Panc1 (cell line): Measurements from ENCODE around the gene NXPE3.

Source experiments
- POLR2AphosphoS5 ChIP-seq: IDR thresholded peaks from 2 replicates; pipeline ENCODE4 v1.6.1; 2012; ENCODE audit warnings: mild to moderate bottlenecking, low read depth, low read length, moderate library complexity
- TCF7L2 ChIP-seq: IDR thresholded peaks from 2 replicates; pipeline ENCODE4 v1.6.1; 2011; ENCODE audit warnings: mild to moderate bottlenecking, low read depth, low read length, inconsistent platforms
- TF ChIP-seq, protein P1 (sequence below): fragments of 450-650 bp; IDR thresholded peaks from 2 replicates; pipeline ENCODE4 v1.5.1; 2017; ENCODE audit warnings: mild to moderate bottlenecking
- TF ChIP-seq, protein P2 (sequence below), 2 experiments: IDR thresholded peaks; 2 replicates each; pipeline ENCODE4 v1.6.1; 2011 to 2012; ENCODE audit warnings: low read depth in 2 of 2, control low read depth in 1 of 2, low read length in 1 of 2, mild to moderate bottlenecking in 1 of 2, moderate library complexity in 1 of 2; ENCODE audit not compliant: insufficient read depth in 1 of 2

DNA sequence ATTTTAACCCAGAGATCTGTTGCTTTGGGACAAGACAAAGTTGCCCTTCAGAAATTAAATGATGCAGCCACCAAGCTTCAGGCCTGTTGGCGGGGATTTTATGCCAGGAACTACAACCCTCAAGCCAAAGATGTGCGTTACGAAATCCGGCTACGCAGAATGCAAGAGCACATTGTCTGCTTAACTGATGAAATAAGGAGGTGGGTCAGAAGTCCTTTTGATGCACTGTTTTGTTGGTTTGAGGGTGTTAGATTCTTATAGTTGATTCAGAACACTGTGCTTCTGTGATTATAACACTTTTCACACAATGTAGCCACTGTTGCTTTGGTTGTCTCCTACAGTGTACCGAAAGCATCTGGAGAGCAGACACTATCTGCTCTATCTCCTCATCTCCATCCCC is 20.8 kb upstream of the NXPE3 start:
- TF ChIP-seq, protein P1, sequence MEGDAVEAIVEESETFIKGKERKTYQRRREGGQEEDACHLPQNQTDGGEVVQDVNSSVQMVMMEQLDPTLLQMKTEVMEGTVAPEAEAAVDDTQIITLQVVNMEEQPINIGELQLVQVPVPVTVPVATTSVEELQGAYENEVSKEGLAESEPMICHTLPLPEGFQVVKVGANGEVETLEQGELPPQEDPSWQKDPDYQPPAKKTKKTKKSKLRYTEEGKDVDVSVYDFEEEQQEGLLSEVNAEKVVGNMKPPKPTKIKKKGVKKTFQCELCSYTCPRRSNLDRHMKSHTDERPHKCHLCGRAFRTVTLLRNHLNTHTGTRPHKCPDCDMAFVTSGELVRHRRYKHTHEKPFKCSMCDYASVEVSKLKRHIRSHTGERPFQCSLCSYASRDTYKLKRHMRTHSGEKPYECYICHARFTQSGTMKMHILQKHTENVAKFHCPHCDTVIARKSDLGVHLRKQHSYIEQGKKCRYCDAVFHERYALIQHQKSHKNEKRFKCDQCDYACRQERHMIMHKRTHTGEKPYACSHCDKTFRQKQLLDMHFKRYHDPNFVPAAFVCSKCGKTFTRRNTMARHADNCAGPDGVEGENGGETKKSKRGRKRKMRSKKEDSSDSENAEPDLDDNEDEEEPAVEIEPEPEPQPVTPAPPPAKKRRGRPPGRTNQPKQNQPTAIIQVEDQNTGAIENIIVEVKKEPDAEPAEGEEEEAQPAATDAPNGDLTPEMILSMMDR: no peak
- TF ChIP-seq POLR2AphosphoS5 (no peak), TCF7L2 (no peak)
- TF ChIP-seq, protein P2, sequence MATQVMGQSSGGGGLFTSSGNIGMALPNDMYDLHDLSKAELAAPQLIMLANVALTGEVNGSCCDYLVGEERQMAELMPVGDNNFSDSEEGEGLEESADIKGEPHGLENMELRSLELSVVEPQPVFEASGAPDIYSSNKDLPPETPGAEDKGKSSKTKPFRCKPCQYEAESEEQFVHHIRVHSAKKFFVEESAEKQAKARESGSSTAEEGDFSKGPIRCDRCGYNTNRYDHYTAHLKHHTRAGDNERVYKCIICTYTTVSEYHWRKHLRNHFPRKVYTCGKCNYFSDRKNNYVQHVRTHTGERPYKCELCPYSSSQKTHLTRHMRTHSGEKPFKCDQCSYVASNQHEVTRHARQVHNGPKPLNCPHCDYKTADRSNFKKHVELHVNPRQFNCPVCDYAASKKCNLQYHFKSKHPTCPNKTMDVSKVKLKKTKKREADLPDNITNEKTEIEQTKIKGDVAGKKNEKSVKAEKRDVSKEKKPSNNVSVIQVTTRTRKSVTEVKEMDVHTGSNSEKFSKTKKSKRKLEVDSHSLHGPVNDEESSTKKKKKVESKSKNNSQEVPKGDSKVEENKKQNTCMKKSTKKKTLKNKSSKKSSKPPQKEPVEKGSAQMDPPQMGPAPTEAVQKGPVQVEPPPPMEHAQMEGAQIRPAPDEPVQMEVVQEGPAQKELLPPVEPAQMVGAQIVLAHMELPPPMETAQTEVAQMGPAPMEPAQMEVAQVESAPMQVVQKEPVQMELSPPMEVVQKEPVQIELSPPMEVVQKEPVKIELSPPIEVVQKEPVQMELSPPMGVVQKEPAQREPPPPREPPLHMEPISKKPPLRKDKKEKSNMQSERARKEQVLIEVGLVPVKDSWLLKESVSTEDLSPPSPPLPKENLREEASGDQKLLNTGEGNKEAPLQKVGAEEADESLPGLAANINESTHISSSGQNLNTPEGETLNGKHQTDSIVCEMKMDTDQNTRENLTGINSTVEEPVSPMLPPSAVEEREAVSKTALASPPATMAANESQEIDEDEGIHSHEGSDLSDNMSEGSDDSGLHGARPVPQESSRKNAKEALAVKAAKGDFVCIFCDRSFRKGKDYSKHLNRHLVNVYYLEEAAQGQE (IDR thresholded peaks at IDR 0.05; ENCODE audit: insufficient read depth in 1 of 2, low read depth in 2 of 2, low read length in 1 of 2): no peak
